Astrocyte of the hippocampus (primary cell): ENCODE measurements around the gene RFNG.

Experiments used
- DNase-seq: peaks from one replicate; pipeline ENCODE4 v3.0.0; 2011; ENCODE audit warnings: low read depth, low spot score

Gene RFNG

GRCh38 chr17:82014971-82015310 is 36.7 kb downstream of the RFNG start:
- no peak for DNase-seq

DNA sequence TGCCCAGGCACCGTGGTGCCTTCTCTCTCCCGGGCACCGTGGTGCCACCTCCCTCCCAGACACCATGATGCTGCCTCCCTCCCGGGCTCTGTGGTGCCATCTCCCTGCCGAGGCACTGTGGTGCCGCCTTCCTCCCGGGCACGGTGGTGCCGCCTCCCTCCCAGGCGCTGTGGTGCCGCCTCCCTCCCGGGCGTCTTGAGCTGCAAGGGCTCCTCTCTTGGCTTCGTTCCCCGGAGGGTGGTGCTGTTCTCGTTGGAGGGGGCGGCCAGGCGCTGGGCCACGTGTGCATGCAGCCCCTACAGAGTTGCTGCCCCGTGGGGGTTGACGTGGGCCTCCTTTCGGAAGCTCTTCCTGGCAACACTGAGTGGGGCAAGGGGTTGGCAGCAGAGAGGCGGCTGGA is 37.2 kb downstream of the RFNG start:
- no peak for DNase-seq

- no peak for DNase-seq
Observed at GRCh38 chr17:82013772-82014321, 37.8 kb downstream of the RFNG start.

GRCh38 chr17:82013341-82013740 is 38.3 kb downstream of the RFNG start:
- peak; percentile 69 for DNase-seq

DNA sequence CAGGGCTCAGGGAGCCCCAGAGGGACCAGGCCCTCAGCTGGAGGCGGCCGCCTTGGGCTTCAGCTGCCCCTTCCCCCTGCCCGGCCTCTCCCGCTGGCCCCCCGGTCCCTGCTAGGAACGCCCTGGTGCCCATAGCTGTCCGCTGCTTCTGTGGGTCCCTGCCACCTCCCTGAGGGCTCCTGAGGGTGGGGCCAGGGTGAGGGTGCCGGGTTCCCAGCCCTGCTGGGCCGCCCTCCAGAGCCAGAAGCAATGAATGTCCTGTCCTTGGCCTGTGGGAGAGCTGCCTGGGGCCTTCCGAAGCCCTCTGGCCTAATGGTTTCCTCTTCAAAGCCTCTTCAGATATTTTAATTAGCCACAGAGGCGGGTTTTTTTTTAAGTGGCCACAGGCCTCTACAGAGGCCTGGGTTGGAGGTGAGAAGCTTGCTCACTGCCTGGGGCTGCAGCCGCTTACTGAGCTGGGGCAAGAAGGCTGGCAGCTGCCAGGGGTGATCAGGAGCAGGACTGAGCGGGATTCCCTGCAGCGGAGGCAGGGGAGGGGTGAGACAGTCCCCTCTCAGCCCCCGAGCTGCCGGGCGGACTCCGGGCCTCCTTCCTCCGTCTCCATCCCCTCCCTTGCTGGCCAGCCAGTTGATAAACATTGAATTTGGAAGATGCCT is 38.8 kb downstream of the RFNG start:
- DNase-seq: peak; percentile 76

- DNase-seq: no peak
Observed at GRCh38 chr17:82012261-82012639, 39.4 kb downstream of the RFNG start.

- no peak for DNase-seq
Observed at GRCh38 chr17:82011617-82012187, 39.9 kb downstream of the RFNG start.

GRCh38 chr17:82010575-82011525 is 40.8 kb downstream of the RFNG start:
- no peak for DNase-seq

DNA sequence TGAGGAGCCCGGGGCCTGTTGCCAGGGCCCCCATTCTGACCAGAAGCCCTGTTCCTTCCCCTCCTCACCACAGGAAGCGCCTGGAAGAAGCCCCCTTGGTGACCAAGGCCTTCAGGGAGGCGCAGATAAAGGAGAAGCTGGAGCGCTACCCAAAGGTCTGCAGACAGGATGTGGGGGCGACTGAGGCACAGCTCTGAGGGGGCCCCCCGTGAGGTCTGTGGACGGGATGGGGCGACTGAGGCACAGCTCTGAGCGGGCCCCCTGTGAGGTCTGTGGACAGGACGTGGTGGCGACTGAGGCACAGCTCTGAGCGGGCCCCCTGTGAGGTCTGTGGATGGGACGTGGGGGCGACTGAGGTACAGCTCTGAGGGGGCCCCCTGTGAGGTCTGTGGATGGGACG is 42.2 kb downstream of the RFNG start:
- DNase-seq: no peak

DNA sequence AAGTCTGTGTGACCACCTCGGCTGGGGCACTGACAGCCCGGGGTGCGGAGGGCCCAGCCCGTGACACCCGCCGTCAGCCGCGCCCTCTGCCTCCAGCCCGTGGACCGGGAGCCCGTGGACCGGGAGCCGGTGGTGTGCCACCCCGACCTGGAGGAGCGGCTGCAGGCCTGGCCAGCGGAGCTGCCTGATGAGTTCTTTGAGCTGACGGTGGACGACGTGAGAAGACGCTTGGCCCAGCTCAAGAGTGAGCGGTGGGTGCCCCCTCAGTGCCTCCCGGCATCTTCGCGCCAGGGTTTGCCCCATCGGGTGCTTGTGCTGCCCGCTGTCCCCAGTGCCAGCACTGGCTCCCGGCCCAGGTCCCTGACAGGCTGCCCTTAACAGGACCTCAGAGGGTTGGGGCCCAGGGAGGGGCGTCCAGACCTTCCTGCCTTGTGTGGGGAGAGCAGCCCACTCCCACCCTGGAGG is 42.6 kb downstream of the RFNG start:
- no peak for DNase-seq

GRCh38 chr17:82008258-82008940 is 43.2 kb downstream of the RFNG start:
- DNase-seq: no peak

DNA sequence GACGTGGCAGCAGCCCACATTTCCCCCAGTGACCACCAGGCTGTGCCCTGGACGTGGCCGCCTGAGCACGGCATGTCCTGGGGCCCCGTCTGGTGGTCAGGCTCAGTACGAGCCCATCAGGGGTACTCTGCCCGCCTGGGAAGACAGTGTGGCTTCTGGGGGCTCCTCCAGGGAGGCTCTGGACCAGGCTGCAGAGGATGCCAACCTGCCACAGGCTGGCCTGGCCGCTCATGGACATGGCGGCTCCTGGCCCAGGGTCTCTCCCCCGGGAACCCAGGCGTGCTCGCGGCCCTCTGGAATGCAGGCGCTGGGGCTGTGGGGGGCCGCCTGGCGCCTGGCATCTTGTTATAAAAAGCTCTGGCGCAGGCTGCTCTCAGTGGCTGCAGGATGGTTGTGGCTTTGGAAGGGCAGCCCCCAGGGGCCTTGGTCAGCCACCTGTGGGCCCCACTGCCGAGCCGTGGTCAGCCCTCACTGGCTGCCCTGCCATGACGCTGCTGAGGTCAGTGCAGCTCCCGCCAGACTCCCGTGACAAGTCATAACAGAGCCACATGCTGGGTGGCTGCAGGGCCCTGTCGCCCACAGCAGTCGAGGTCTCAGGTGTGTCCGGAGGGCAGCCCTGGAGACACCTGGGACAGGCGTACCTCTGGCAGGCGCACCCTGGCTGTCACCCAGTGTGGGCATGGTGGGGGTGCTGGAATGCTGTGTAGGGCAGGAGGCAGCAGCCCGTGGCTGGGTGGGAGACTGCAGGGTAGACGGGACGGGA is 43.9 kb downstream of the RFNG start:
- DNase-seq: peak; percentile 75

- DNase-seq: no peak
Observed at GRCh38 chr17:82007228-82007494, 44.5 kb downstream of the RFNG start.

GRCh38 chr17:82006468-82007227 is 45.0 kb downstream of the RFNG start:
- peak; percentile 87 for DNase-seq

DNA sequence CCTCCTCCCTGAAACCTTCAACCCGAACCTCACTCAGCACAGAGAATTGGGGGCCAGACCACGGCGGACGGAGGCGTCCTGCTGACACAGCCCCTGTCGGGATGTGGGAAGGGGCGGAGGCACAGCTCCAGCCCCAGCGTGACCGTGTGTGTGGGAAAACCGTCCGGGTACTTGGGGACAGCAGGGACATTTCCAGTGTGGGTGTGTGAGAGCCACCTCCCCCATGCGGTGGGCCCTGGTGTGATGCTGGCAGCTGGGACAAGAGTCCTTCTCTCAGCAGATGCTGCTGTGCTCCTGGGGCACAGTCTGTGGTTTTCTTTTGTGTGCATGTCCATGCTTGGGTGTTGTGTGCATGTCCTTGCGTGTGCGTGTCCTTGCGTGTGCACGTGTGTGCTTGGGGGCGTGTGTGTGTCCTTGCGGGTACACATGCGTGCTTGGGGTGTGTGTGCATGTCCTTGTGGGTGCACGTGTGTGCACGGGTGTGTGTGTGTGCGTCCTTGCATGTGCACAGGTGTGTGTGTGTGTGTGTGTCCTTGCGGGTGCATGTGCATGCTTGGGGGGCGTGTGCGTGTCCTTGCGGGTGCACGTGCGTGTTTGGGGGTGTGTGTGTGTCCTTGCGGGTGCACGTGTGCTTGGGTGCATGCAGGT is 45.8 kb downstream of the RFNG start:
- no peak for DNase-seq

DNA sequence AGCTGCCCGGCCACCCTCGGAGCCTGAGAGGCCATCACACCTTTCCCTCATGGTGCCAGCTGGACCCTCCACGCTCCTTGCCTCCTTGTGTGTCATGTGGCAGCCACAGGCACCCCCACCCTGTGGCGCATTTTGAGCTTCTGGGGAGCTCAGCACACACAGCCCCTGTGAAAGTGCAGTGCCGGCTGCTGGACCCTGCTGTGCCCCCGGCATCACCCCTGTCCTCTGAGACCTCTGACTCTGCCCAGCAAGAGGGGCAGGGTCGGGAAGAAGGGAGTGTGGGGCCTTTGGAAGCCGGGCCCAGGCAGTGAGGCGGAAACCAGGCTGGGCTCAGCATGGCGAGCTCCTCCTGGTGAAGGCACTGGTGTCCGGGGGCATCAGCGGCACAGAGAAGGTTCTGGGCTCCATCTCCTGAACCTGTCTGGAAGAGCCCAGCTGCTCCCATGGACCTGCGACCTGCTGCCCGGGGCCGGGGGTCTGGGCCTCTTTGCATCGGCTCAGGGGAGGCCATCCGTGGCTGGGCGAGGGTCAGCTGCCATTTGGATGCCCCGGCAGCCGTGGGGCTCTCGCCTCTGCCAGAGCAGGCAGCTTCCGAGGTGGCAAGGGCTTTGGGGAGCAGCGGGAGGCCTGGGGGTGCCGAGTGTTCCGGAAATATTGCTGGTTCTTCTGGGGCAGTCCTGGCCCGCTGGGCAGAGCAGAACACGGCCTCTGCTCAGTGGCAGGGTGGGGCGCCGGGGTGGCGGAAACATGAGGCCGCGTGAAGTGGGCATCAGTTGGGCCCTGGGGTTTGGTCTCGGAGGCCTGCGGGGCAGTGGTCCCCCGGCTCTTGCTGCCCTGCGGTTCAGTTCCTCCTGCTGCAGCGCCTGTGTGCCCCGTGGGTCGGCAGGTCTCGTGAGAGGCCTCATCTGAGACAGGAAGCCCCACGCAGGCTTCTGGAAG is 46.8 kb downstream of the RFNG start:
- no peak for DNase-seq

DNA sequence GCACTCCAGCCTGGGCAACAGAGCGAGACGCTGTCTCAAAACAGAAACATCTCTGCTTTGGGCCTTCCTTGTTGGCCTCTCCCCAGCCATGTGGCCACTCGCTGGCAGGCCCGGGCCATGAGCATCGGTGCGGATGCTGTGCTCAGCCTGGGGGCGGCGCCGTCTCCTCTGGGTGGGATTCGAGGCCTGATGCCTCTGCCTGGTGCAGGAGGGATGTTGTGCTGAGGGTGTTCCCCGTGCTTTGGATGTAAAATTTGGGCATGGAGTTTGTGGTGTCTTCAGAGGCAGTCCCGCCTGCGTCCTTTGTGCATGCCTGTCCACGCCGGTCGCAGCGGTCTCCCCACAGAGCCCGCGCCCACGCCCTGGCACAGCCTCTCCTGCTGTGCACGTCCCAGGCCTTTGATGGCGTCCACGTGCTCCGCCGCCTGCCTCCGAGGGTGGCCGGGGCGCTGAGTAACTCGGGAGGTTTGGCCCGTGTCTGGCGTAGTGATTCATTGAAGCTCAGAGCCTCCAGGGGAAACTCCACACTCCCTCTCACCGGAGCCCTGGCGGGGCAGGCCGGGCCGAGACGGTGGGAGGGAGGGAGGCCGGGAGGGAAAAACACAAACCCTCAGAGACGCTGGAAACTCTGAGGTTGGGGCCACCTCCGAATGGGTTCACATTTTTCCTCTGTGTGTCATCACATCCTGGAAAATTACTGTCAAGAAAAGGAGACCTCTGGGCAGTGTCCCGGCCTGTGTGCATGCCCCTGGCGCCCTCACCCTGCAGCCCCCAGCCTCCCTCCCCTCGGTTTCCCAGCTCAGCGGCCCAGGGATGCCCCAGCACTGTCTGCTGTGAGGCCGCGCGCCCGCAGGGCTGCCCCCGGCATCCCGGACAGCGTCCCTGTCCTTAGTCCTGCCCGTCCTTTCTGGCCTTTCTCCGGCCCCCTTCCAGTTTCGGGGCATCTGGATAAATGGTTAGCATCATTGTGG is 47.9 kb downstream of the RFNG start:
- DNase-seq: peak; percentile 98

DNA sequence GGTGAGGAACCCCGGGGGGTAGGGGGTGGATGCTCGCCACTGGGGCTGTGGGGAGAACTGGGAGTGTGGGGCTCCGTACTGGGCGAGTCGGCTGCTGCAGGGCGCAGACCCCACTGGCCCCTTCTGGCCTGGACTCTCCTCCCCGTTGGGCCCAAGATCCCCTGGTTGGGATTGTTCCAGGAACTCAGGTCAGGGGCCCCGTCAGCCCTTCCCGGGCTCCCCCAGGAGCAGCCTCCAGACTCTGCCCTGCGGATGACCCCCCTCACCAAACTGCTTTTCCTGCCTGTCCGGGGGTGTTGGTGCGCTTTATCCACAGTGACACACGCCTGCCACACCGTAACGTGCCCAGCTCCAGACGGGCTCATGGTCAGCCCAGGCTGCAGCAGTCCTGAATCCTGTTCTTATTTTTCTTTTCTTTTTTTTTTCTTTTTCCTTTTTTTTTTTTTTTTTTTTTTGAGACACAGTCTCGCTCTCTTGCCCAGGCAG is 50.0 kb downstream of the RFNG start:
- no peak for DNase-seq
